ENCODE results near the gene SURF6.
"Not testable (repeated sequence)": the region's sequence is repeated elsewhere in the genome, so short reads cannot be mapped to it uniquely, and the experiment has no call there.

SURF6 gene

DNA sequence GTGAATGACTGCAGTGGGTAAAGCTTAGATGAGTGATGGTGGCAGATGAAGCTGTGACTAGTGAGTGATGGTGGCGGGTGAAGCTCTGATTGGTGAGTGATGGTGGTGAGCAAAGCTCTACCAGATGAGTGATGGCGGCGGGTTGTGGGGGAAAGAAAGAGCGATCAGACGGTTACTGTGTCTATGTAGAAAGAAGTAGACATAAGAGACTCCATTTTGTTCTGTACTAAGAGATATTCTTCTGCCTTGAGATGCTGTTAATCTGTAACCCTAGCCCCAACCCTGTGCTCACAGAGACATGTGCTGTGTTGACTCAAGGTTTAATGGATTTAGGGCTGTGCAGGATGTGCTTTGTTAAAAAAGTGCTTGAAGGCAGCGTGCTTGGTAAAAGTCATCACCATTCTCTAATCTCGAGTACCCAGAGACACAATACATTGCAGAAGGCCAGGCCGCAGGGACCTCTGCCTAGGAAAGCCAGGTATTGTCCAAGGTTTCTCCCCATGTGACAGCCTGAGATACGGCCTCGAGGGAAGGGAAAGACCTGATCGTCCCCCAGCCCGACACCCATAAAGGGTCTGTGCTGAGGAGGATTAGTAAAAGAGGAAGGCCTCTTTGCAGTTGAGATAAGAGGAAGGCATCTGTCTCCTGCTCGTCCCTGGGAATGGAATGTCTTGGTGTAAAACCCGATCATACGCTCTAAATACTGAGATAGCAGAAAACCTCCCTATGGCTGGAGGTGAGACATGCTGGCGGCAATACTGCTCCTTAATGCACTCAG lies 52.5 kb downstream of the SURF6 start:
- not testable (repeated sequence) for DNase-seq

- no peak for DNase-seq
Observed at GRCh38 chr9:133282464-133283238, 53.3 kb downstream of the SURF6 start.

- DNase-seq: no peak
Observed at GRCh38 chr9:133280392-133280791, 55.6 kb downstream of the SURF6 start.

Measured in NCI-H1930 (cell line).